GM23248 (cell line): ENCODE measurements around the gene SKP1. TPM values are rescaled to one million over a fixed set of nuclear protein-coding genes. Genes with fewer than 3 reads are reported as not detected.

Experiments used
- DNase-seq: peaks from one replicate; pipeline ENCODE4 v3.0.0-alpha.2; 2015
- H2AFZ ChIP-seq: fragments of 200-600 bp; sonication (generic); 2 replicates; pipeline ENCODE4 v1.6.1; 2016; ENCODE audit warnings: antibody characterized with exemption
- H3F3A ChIP-seq: fragments of 200-600 bp; sonication (generic); 2 replicates; pipeline ENCODE4 v1.6.1; 2016; ENCODE audit warnings: mild to moderate bottlenecking, antibody characterized with exemption, mixed run types; ENCODE audit not compliant: insufficient read depth
- H3K27ac ChIP-seq: fragments of 200-600 bp; sonication (generic); 2 replicates; pipeline ENCODE4 v1.5.1; 2016; ENCODE audit warnings: mild to moderate bottlenecking
- H3K27me3 ChIP-seq: fragments of 200-600 bp; sonication (generic); replicated peaks from 2 replicates; pipeline ENCODE4 v1.6.1; 2016; ENCODE audit warnings: mild to moderate bottlenecking; ENCODE audit not compliant: insufficient read depth
- H3K36me3 ChIP-seq: fragments of 200-600 bp; sonication (generic); 2 replicates; pipeline ENCODE4 v1.6.1; 2016; ENCODE audit warnings: low read depth, mild to moderate bottlenecking
- H3K4me1 ChIP-seq: fragments of 200-600 bp; sonication (generic); 2 replicates; pipeline ENCODE4 v1.6.1; 2016; ENCODE audit warnings: mild to moderate bottlenecking; ENCODE audit not compliant: insufficient read depth
- H3K4me2 ChIP-seq: fragments of 200-600 bp; sonication (generic); one replicate; pipeline ENCODE4 v1.6.1; 2016; ENCODE audit warnings: mild to moderate bottlenecking; ENCODE audit not compliant: unreplicated experiment
- H3K4me3 ChIP-seq: fragments of 200-600 bp; sonication (generic); 2 replicates; pipeline ENCODE4 v1.5.1; 2016; ENCODE audit warnings: mild to moderate bottlenecking
- H3K79me2 ChIP-seq: fragments of 200-600 bp; sonication (generic); 2 replicates; pipeline ENCODE4 v1.6.1; 2016; ENCODE audit warnings: mild to moderate bottlenecking; ENCODE audit not compliant: insufficient read depth
- H3K9ac ChIP-seq: fragments of 200-600 bp; sonication (generic); 2 replicates; pipeline ENCODE4 v1.6.1; 2016; ENCODE audit warnings: mild to moderate bottlenecking
- H3K9me2 ChIP-seq: fragments of 200-600 bp; sonication (generic); 2 replicates; pipeline ENCODE4 v1.6.1; 2016; ENCODE audit warnings: mixed run types, mild to moderate bottlenecking, moderate library complexity; ENCODE audit not compliant: insufficient read depth
- H3K9me3 ChIP-seq: fragments of 200-600 bp; sonication (generic); one replicate; pipeline ENCODE4 v1.6.1; 2017; ENCODE audit warnings: low read depth
- H4K20me1 ChIP-seq: fragments of 200-600 bp; sonication (generic); 2 replicates; pipeline ENCODE4 v1.6.0; 2016; ENCODE audit not compliant: insufficient read depth
- EZH2 ChIP-seq: fragments of 200-600 bp; sonication (generic); IDR thresholded peaks from 2 replicates; pipeline ENCODE4 v1.6.1; 2018; ENCODE audit warnings: antibody characterized with exemption, mild to moderate bottlenecking; ENCODE audit not compliant: insufficient read depth, poor library complexity, severe bottlenecking
- EZH2phosphoT487 ChIP-seq: fragments of 200-600 bp; sonication (generic); IDR thresholded peaks from 2 replicates; pipeline ENCODE4 v1.6.1; 2018; ENCODE audit warnings: antibody characterized with exemption, moderate library complexity, mild to moderate bottlenecking, low read depth; ENCODE audit not compliant: insufficient read depth
- WGBS, 2 experiments: methylation state at CpG; one replicate each; pipeline ENCODE4 v1.1.6; 2015 to 2017; ENCODE audit warnings: low lambda C conversion rate in 2 of 2, low coverage in 1 of 2; ENCODE audit errors: missing lambda C conversion rate in 2 of 2; 5-methylcytosine and 5-hydroxymethylcytosine counted together
- in situ Hi-C: fragments of 300-500 bp; cut with MboI; formaldehyde crosslinking; loops from 2 replicates; pipeline ENCODE4 v1.15.0; 2020
- polyA plus RNA-seq: library from polyadenylated mRNA; unstranded; fragments of >200 nt; fragmentation: Nextera tagmentation; extraction: Ambion mirVana; gene quantifications from 2 replicates; pipeline ENCODE4 v1.2.1, GENCODE V29; 2016
- total RNA-seq: library from RNA; depleted of rRNA; stranded (reverse); fragments of >200 nt; shearing (Covaris generic); gene quantifications from 2 replicates; pipeline ENCODE4 v1.2.3, GENCODE V29; 2014

SKP1 gene
- total and polyA plus RNA-seq, 2 experiments from 2014 or later, result 238 to 1,145 TPM

DNA sequence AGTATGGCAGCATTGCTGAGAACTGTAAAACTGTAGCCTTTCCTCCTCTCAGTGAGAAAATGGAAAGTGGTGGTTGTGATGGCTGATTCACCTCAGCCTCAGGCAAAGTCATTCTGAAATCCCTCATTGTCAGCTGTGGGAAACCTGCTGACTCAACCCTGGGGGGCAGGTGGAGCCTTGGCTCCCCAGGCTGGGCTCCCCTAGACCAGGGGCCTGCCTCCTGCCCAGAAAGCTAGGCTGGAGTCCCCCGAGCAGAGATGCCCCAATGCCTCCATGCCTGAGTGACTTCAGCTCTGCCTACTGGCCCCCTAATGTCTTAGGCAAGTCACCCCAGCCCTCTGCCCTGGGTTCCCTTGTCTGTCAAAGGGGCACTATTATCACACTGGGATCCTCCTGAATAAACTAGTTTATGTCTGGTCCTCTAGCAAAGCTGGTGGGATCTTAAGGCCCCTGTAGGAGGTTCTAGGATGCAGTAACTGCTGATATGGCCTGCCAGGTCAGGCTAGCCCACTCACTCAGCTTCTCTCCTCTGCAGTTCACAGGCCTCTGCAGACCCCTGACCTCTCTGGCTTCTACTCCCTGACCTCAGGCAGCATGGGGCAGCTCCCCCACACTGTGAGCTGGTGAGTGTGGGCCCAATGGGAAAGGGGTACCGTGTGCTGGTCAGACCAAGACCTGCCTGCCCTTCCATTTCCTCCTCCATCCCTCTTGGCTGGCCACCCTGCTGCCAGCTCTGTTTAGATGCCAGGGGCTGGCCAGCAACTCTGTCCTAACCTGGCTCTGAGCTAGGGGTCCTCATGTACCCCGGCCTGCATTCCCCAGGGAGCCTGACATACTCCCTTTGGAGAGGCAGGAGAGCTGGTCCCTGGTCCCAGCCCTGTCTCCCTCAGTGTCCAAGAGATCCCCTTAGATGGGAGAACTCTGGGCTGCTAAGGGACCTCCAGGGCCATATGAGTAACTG is 38.1 kb downstream of the SKP1 start:
- Histone ChIP-seq H4K20me1 (no peaks in the 10 kb centered on the region), H3K9ac (peak overlapping the region; percentile 46; the same call in 1 of the 2 replicates), H3K79me2 (peaks cover 54% of the 10 kb centered on the region), H3K36me3 (peaks cover 8% of the 10 kb centered on the region), H3F3A (peaks cover 10% of the 10 kb centered on the region; the same call in 1 of the 2 replicates), H3K4me3 (no peak overlapping the region), H3K4me1 (peaks cover 19% of the 10 kb centered on the region), H3K27me3 (no peaks in the 10 kb centered on the region), H3K4me2 (peak overlapping the region; percentile 28), H2AFZ (no peak overlapping the region), H3K9me3 (no peaks in the 10 kb centered on the region), H3K9me2 (no peaks in the 10 kb centered on the region), H3K27ac (peak overlapping the region; percentile 74)
- TF ChIP-seq EZH2phosphoT487 (no peak), EZH2 (no peak)
- in situ Hi-C loops, result no loop called here
- DNase-seq, result peak; percentile 93
- 81 to 82% methylated on average over 3 of the region's 3 CpGs for WGBS, 2 experiments

DNA sequence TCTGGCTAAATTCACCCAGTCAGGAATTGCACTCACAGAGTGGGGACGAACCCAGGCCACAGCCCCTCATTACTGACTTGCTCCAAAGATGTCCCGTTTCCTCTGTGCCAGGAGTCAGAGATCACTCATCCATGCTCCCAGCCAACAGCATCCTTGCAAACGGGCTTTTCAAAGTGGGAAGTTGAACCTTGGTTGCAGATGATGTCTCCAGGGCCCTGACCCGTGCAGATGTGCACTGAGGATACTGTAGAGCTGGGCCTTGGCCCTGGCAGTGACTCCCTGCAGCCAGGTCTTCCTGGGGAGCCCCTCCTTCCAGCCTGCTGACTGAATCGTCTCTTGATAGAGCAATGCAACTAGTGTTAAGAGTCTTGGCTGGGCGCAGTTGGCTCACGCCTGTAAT is 40.0 kb downstream of the SKP1 start:
- Histone ChIP-seq H3K4me3 (no peak overlapping the region), H3K79me2 (peaks cover 62% of the 10 kb centered on the region), H3K9me2 (no peaks in the 10 kb centered on the region), H3K9ac (no peak overlapping the region), H3K27ac (no peak overlapping the region), H2AFZ (no peak overlapping the region), H4K20me1 (no peaks in the 10 kb centered on the region), H3K4me1 (peaks cover 19% of the 10 kb centered on the region), H3K36me3 (peaks cover 8% of the 10 kb centered on the region), H3K4me2 (no peak overlapping the region), H3F3A (peaks cover 10% of the 10 kb centered on the region; the same call in 1 of the 2 replicates), H3K9me3 (no peaks in the 10 kb centered on the region), H3K27me3 (no peaks in the 10 kb centered on the region)
- TF ChIP-seq EZH2phosphoT487 (no peak), EZH2 (no peak)
- WGBS, 2 experiments, result 91 to 97% methylated on average over 7 of the region's 7 CpGs
- in situ Hi-C loops, result no loop called here
- no peak for DNase-seq

DNA sequence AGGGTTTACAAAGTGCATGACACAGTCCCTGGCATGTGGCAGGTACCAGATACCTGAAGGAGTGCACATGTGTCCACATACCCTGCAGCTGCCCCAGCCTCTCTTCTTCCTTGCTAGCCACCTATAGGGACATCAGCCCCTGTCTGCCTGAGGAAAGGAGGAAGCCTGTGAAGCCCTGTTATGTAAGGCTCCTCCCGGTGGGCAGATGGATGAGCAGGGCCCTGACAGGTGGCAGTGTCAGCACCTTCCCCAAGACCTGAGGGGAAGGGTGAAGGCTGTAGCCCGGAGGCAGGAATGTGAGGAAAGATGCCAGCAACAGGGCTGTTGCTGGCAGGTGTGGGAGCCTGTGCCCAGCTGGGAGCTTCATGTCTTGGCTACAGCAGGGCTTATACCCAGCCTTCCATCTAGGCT is 40.5 kb downstream of the SKP1 start:
- Histone ChIP-seq H3K36me3 (peaks cover 8% of the 10 kb centered on the region; the same call in 1 of the 2 replicates), H3K9me2 (no peaks in the 10 kb centered on the region), H3K27me3 (no peaks in the 10 kb centered on the region), H3K27ac (no peak overlapping the region), H3K9me3 (no peaks in the 10 kb centered on the region), H3K79me2 (peaks cover 62% of the 10 kb centered on the region), H3F3A (peaks cover 10% of the 10 kb centered on the region; the same call in 1 of the 2 replicates), H4K20me1 (no peaks in the 10 kb centered on the region), H3K9ac (no peak overlapping the region), H3K4me1 (peaks cover 19% of the 10 kb centered on the region), H3K4me3 (no peak overlapping the region), H2AFZ (no peak overlapping the region), H3K4me2 (no peak overlapping the region)
- no peak for TF ChIP-seq EZH2
- TF ChIP-seq EZH2phosphoT487, result no peak
- DNase-seq, result no peak
- WGBS, 2 experiments, result 92 to 94% methylated on average over 2 of the region's 2 CpGs
- in situ Hi-C loops, result no loop called here

DNA sequence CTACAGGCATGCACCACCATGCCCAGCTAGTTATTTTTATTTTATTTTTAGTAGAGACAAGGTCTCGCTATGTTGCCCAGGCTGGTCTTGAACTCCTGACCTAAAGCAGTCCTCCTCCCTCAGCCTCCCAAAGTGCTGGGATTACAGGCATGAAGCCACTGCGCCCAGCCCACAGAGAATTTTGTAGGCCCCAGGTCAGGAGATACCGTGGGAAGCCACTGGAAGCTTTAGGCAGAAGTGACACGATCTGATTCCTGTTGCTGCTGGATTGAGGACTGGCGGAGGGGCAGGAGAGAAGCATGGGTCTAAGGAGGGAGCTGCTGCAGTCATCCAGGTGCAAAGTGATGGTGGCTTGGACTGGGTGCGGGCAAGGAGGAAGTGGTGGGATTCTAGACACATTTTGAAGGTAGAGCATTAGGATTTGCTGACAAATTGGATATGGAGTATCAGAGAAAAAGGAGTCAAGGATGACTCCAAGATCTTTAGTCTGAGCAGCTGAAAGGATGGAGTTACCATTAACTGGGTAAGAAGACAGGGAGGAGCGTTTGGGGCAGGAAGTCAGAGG is 41.6 kb downstream of the SKP1 start:
- Histone ChIP-seq H3F3A (peaks cover 10% of the 10 kb centered on the region; the same call in 1 of the 2 replicates), H3K9ac (no peak overlapping the region), H3K27ac (no peak overlapping the region), H3K9me2 (no peaks in the 10 kb centered on the region), H3K4me2 (no peak overlapping the region), H3K4me1 (peaks cover 19% of the 10 kb centered on the region), H3K27me3 (no peaks in the 10 kb centered on the region), H4K20me1 (no peaks in the 10 kb centered on the region), H2AFZ (no peak overlapping the region), H3K36me3 (peaks cover 8% of the 10 kb centered on the region; the same call in 1 of the 2 replicates), H3K79me2 (peaks cover 55% of the 10 kb centered on the region), H3K9me3 (no peaks in the 10 kb centered on the region), H3K4me3 (no peak overlapping the region)
- no peak for DNase-seq
- in situ Hi-C loops, result no loop called here
- WGBS, 2 experiments, result 90 to 94% methylated on average over 7 of the region's 7 CpGs
- no peak for TF ChIP-seq EZH2phosphoT487
- TF ChIP-seq EZH2, result no peak
